HCT116 (cell line): Measurements from ENCODE around the gene PLCL2. TPM values are rescaled to one million over a fixed set of nuclear protein-coding genes. Genes with fewer than 3 reads are reported as not detected.

Experiments used
- ATAC-seq: fragments of 200-7000 bp; cut with Tn5 transposase; 2 replicates; pipeline ENCODE4 v1.9.1; 2020; ENCODE audit warnings: mild to moderate bottlenecking, moderate library complexity
- BruUV-seq: library from RNA; stranded (reverse); fragments of 400-500 nt; replicated peaks from 2 replicates; lab custom pipeline; 2021; lab: Mats Ljungman, UMichigan
- CTCF ChIA-PET: fragments of 300-600 bp; sonication (Branson Sonifier 250); formaldehyde crosslinking; loops from one replicate; lab custom pipeline; 2021; ENCODE audit warnings: antibody characterized with exemption; lab: Charles Lee
- POLR2A ChIA-PET: fragments of 300-600, 350-600 bp; sonication (Branson Sonifier 250); formaldehyde crosslinking; loops from one replicate; lab custom pipeline; 2021; ENCODE audit warnings: antibody characterized with exemption; lab: Charles Lee
- RAD21 ChIA-PET, 2 experiments: fragments of 300-600 bp; sonication (Branson Sonifier 250); formaldehyde crosslinking; loops; one replicate each; lab custom pipeline; 2023; ENCODE audit warnings: low total read pairs in 2 of 2; ENCODE audit not compliant: uncharacterized antibody in 2 of 2, unreplicated experiment in 2 of 2, low non-redundant PET in 1 of 2; lab: Charles Lee
- DNase-seq: peaks from one replicate; pipeline ENCODE4 v3.0.0-alpha.2; 2010; ENCODE audit warnings: low read depth, low spot score
- H2AFZ ChIP-seq: fragments of 200-600 bp; shearing (Covaris generic), sonication (generic); 2 replicates; pipeline ENCODE4 v1.6.1; 2017; ENCODE audit warnings: low read depth, mixed run types, mixed read lengths, antibody characterized with exemption, low read length; ENCODE audit not compliant: poor library complexity, severe bottlenecking
- H3K27ac ChIP-seq: 2 replicates; pipeline ENCODE4 v1.5.1; 2012; ENCODE audit warnings: low read depth, low read length
- H3K27me3 ChIP-seq: fragments of 200-600 bp; sonication (generic); 2 replicates; pipeline ENCODE4 v1.6.1; 2016; ENCODE audit warnings: mixed run types, low read length, mixed read lengths; ENCODE audit not compliant: insufficient read depth
- H3K36me3 ChIP-seq, 2 experiments: fragments of 200-500 bp in 1 of 2; fragments of 200-600 bp in 1 of 2; sonication (Bioruptor generic) in 1 of 2; sonication (generic) in 1 of 2; 2 replicates each; pipeline versions ENCODE4 v1.5.1 to v1.6.1; 2014 to 2016; ENCODE audit warnings: low read length in 2 of 2, inconsistent platforms in 1 of 2, mixed read lengths in 1 of 2, mixed run types in 1 of 2; ENCODE audit not compliant: insufficient read depth in 2 of 2, control insufficient read depth in 1 of 2
- H3K4me1 ChIP-seq, 2 experiments: fragments of 200-600 bp in 1 of 2; sonication (generic) in 1 of 2; 2 replicates each; pipeline versions ENCODE4 v1.5.1 to v1.6.1; 2012 to 2017; ENCODE audit warnings: low read length in 2 of 2, inconsistent platforms in 1 of 2, mild to moderate bottlenecking in 1 of 2, mixed read lengths in 1 of 2, mixed run types in 1 of 2, moderate library complexity in 1 of 2; ENCODE audit not compliant: insufficient read depth in 2 of 2, control insufficient read depth in 1 of 2
- H3K4me2 ChIP-seq: fragments of 200-600 bp; sonication (generic); 2 replicates; pipeline ENCODE4 v1.6.1; 2017; ENCODE audit warnings: mixed run types, low read length, mixed read lengths
- H3K4me3 ChIP-seq, 2 experiments: fragments of 200-600 bp in 1 of 2; sonication (generic) in 1 of 2; replicated peaks in 1 of 2; 2 replicates each; pipeline ENCODE4 v1.5.1; 2011 to 2016; ENCODE audit warnings: low read length in 2 of 2, control low read depth in 1 of 2, low read depth in 1 of 2, mild to moderate bottlenecking in 1 of 2, mixed read lengths in 1 of 2, mixed run types in 1 of 2
- H3K79me2 ChIP-seq: fragments of 200-600 bp; sonication (generic); 2 replicates; pipeline ENCODE4 v1.6.1; 2017; ENCODE audit warnings: mild to moderate bottlenecking, mixed run types, low read length, moderate library complexity, mixed read lengths; ENCODE audit not compliant: insufficient read depth
- H3K9ac ChIP-seq: fragments of 200-600 bp; sonication (generic); 2 replicates; pipeline ENCODE4 v1.6.1; 2016; ENCODE audit warnings: low read length, mixed read lengths
- H3K9me2 ChIP-seq: fragments of 200-600 bp; sonication (generic), shearing (Covaris generic); 2 replicates; pipeline ENCODE4 v1.6.1; 2017; ENCODE audit warnings: mixed run types, mild to moderate bottlenecking, moderate library complexity; ENCODE audit not compliant: insufficient read depth
- H3K9me3 ChIP-seq, 2 experiments: fragments of 200-500 bp in 1 of 2; fragments of 200-600 bp in 1 of 2; sonication (Bioruptor generic) in 1 of 2; sonication (generic) in 1 of 2; 2 replicates each; pipeline ENCODE4 v1.6.1; 2014 to 2017; ENCODE audit warnings: low read length in 2 of 2, mixed read lengths in 2 of 2, inconsistent platforms in 1 of 2, low read depth in 1 of 2, mild to moderate bottlenecking in 1 of 2, mixed run types in 1 of 2, moderate library complexity in 1 of 2; ENCODE audit not compliant: control insufficient read depth in 1 of 2, insufficient read depth in 1 of 2
- H4K20me1 ChIP-seq: fragments of 200-600 bp; sonication (generic), shearing (Covaris generic); 2 replicates; pipeline ENCODE4 v1.6.1; 2017; ENCODE audit warnings: mixed run types, mild to moderate bottlenecking, moderate library complexity; ENCODE audit not compliant: insufficient read depth
- CBX3 ChIP-seq: IDR thresholded peaks from 2 replicates; pipeline ENCODE4 v1.6.1; 2012; ENCODE audit warnings: low read depth
- CEBPB ChIP-seq: IDR thresholded peaks from 2 replicates; pipeline ENCODE4 v1.6.1; 2012; ENCODE audit warnings: low read depth
- EGR1 ChIP-seq: IDR thresholded peaks from 2 replicates; pipeline ENCODE4 v1.6.1; 2012; ENCODE audit warnings: low read depth
- ELF1 ChIP-seq: IDR thresholded peaks from 2 replicates; pipeline ENCODE4 v1.6.1; 2012; ENCODE audit warnings: low read depth, borderline replicate concordance
- EZH2 ChIP-seq: fragments of 200-600 bp; sonication (generic); IDR thresholded peaks from 2 replicates; pipeline ENCODE4 v1.6.1; 2017; ENCODE audit warnings: antibody characterized with exemption, mixed run types
- EZH2phosphoT487 ChIP-seq: fragments of 200-600 bp; IDR thresholded peaks from 2 replicates; pipeline ENCODE4 v1.6.1; 2018; ENCODE audit warnings: antibody characterized with exemption, borderline replicate concordance
- FOSL1 ChIP-seq: IDR thresholded peaks from 2 replicates; pipeline ENCODE4 v1.6.1; 2012; ENCODE audit warnings: low read depth
- MAX ChIP-seq: IDR thresholded peaks from 2 replicates; pipeline ENCODE4 v1.6.1; 2012
- POLR2A ChIP-seq: IDR thresholded peaks from 2 replicates; pipeline ENCODE4 v1.7.0; 2011; ENCODE audit warnings: borderline replicate concordance; ENCODE audit not compliant: insufficient read depth, insufficient read length; ENCODE audit errors: extremely low read depth
- SIN3A ChIP-seq: IDR thresholded peaks from 2 replicates; pipeline ENCODE4 v1.6.1; 2012; ENCODE audit warnings: low read depth
- SP1 ChIP-seq: IDR thresholded peaks from 2 replicates; pipeline ENCODE4 v1.6.1; 2012; ENCODE audit warnings: low read depth
- SRF ChIP-seq: IDR thresholded peaks from 2 replicates; pipeline ENCODE4 v1.6.1; 2012; ENCODE audit warnings: low read depth
- YY1 ChIP-seq: IDR thresholded peaks from 2 replicates; pipeline ENCODE4 v1.6.1; 2011; ENCODE audit warnings: low read length, low read depth, moderate library complexity, mild to moderate bottlenecking; ENCODE audit not compliant: insufficient replicate concordance; ENCODE audit errors: extremely low read depth
- intact Hi-C: fragments of 100-400 bp; cut with micrococcal nuclease; formaldehyde crosslinking; loops from 2 replicates; pipeline ENCODE4 v1.10.0; 2022
- total RNA-seq: library from RNA; stranded (reverse); gene quantifications from one replicate; pipeline ENCODE4 v1.2.1, GENCODE V29; 2021; ENCODE audit not compliant: unreplicated experiment
- TF ChIP-seq, protein P1 (sequence below), 3 experiments: fragments of 200-600 bp in 1 of 3; sonication (generic) in 1 of 3; IDR thresholded peaks in 2 of 3; conservative IDR thresholded peaks in 1 of 3; 2 replicates each; pipeline ENCODE4 v1.5.1; 2012 to 2017; ENCODE audit warnings: low read depth in 2 of 3, low read length in 2 of 3, antibody characterized with exemption in 1 of 3, borderline replicate concordance in 1 of 3, control low read depth in 1 of 3, mild to moderate bottlenecking in 1 of 3, mixed read lengths in 1 of 3, mixed run types in 1 of 3, moderate library complexity in 1 of 3; ENCODE audit not compliant: insufficient read depth in 1 of 3
- TF ChIP-seq, protein P2 (sequence below): IDR thresholded peaks from 2 replicates; pipeline ENCODE4 v1.6.1; 2011; ENCODE audit warnings: mild to moderate bottlenecking, low read length, moderate library complexity; ENCODE audit not compliant: insufficient replicate concordance; ENCODE audit errors: extremely low read depth

PLCL2 gene
- total RNA-seq, 1 experiment from 2014 or later: 2.2 TPM

DNA sequence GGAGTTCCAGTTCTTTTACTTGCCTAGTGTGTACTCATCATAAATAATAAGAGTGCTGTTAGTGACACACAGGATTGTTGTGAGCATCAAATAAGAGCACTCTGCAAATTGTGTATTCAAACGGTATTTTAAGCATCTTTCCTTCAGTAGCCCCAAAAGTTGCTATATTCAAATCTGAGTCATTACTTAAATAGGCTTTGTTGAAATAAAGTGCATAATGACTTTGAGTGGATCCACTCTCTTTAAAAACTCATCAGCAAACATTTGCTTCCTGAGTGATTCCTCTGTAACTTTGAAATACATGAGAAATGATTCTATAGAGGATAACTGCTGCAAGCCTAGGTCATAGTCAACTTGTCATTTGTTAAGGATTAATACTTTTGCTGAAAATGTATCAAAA, 29.3 kb upstream of the PLCL2 start (continued):
- TF ChIP-seq, protein P1, sequence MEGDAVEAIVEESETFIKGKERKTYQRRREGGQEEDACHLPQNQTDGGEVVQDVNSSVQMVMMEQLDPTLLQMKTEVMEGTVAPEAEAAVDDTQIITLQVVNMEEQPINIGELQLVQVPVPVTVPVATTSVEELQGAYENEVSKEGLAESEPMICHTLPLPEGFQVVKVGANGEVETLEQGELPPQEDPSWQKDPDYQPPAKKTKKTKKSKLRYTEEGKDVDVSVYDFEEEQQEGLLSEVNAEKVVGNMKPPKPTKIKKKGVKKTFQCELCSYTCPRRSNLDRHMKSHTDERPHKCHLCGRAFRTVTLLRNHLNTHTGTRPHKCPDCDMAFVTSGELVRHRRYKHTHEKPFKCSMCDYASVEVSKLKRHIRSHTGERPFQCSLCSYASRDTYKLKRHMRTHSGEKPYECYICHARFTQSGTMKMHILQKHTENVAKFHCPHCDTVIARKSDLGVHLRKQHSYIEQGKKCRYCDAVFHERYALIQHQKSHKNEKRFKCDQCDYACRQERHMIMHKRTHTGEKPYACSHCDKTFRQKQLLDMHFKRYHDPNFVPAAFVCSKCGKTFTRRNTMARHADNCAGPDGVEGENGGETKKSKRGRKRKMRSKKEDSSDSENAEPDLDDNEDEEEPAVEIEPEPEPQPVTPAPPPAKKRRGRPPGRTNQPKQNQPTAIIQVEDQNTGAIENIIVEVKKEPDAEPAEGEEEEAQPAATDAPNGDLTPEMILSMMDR (IDR thresholded peaks at IDR 0.05 in 2 of 3, conservative IDR thresholded peaks at IDR 0.05 in 1 of 3; ENCODE audit: borderline replicate concordance in 1 of 3, insufficient read depth in 1 of 3, low read depth in 2 of 3, low read length in 2 of 3): no peak
- TF ChIP-seq EGR1: no peak
- no peak for TF ChIP-seq SP1
- TF ChIP-seq YY1: no peak
- TF ChIP-seq CEBPB: no peak
- TF ChIP-seq, all 23 proteins: peak for 0

- ChIA-PET RAD21 (no interaction called here), POLR2A (interaction anchor here (0.6 kb wide), 1 partner anchor 20 kb away, joined by 3 read pairs; no protein-coding TSS in a partner anchor), CTCF (no interaction called here)
- H4K20me1 ChIP-seq: no peaks in the 10 kb centered on the region
- no peaks in the 10 kb centered on the region for H3K79me2 ChIP-seq
- no peak overlapping the region for H3K4me2 ChIP-seq
- H3K27me3 ChIP-seq: no peaks in the 10 kb centered on the region
- H3K36me3 ChIP-seq: no peaks in the 10 kb centered on the region
- no peaks in the 10 kb centered on the region for H3K4me1 ChIP-seq
- DNase-seq (no peak), ATAC-seq (no peak)
- H3K9me2 ChIP-seq: no peaks in the 10 kb centered on the region
- H3K27ac ChIP-seq: no peak overlapping the region
- TF ChIP-seq EZH2 (no peak), EZH2phosphoT487 (no peak), ELF1 (no peak), FOSL1 (no peak), MAX (no peak), SRF (no peak), SIN3A (no peak), YY1 (no peak), CEBPB (no peak), POLR2A (no peak), CBX3 (no peak)
- TF ChIP-seq, protein P2, sequence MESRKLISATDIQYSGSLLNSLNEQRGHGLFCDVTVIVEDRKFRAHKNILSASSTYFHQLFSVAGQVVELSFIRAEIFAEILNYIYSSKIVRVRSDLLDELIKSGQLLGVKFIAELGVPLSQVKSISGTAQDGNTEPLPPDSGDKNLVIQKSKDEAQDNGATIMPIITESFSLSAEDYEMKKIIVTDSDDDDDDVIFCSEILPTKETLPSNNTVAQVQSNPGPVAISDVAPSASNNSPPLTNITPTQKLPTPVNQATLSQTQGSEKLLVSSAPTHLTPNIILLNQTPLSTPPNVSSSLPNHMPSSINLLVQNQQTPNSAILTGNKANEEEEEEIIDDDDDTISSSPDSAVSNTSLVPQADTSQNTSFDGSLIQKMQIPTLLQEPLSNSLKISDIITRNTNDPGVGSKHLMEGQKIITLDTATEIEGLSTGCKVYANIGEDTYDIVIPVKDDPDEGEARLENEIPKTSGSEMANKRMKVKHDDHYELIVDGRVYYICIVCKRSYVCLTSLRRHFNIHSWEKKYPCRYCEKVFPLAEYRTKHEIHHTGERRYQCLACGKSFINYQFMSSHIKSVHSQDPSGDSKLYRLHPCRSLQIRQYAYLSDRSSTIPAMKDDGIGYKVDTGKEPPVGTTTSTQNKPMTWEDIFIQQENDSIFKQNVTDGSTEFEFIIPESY: no peak
- TF ChIP-seq, protein P1 (IDR thresholded peaks at IDR 0.05 in 2 of 3, conservative IDR thresholded peaks at IDR 0.05 in 1 of 3; ENCODE audit: borderline replicate concordance in 1 of 3, insufficient read depth in 1 of 3, low read depth in 2 of 3, low read length in 2 of 3): no peak
- intact Hi-C loops: no loop called here
- H3K9ac ChIP-seq: no peak overlapping the region
- H3K9me3 ChIP-seq: no peaks in the 10 kb centered on the region
- no peak overlapping the region for H2AFZ ChIP-seq
- no peak overlapping the region for H3K4me3 ChIP-seq
- no TSS peak for BruUV-seq
Observed at GRCh38 chr3:16860234-16860633, 24.5 kb upstream of the PLCL2 start.
